ENCODE data around the gene CACNA1C.

DNA sequence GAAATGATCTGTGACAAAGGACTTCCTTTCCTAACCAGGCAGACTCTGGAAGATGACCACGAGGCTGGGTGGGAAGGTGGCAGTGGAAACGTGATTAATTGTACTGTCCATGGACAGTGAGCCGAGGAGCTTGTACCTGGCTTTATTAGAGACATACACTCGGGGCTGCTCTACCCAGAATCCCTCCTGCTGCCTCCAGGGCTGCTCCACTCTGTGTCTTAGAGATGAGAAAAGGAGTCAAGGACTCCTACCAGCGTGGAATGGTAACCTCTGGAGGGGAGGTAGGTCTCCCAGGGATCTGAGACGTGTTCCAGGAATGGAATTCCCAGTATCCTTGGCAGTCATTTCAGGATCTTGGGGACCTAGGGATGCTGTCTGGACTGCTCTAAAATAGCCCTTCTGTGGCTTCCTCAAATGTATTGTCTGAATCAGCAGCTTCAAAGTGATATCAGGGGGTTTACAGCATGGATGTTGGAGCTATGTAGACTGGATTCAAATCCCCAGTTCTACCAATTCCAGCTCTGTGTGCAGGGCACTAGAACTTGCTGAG lies 237.8 kb downstream of the CACNA1C start:
- no peak for TF ChIP-seq CTCF (conservative IDR thresholded peaks at IDR 0.05 in 1 of 2, IDR thresholded peaks at IDR 0.05 in 1 of 2; ENCODE audit: low read depth in 1 of 2, low read length in 2 of 2)
- TF ChIP-seq EZH2 (IDR thresholded peaks at IDR 0.05; ENCODE audit: low read length, missing control alignments): no peak
